HG03097 (cell line): ENCODE measurements around the gene MCC.

Experiments
- ATAC-seq: cut with Tn5 transposase; IDR thresholded peaks from one replicate; pipeline ENCODE4 v1.9.1; 2021; ENCODE audit not compliant: unreplicated experiment, low FRiP score

MCC gene

DNA sequence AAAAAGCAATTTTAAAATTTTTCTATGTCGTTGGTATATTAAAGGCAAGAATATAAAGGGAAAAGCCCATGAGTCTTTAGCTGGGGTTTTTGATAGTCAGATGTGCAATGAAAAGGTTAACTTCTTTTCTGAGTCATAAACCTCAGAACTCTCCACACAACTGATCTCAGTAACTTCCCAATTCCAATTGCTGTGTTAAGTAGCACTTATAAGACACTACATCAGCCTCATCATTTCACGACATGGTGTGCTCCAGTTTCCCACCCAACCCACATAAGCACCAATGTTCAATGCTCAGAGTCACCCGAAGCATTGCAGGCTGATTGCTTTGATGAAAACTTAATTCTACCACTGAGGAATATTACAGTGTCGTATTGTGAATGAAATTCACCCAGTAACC, 209.3 kb downstream of the MCC start:
- ATAC-seq, result no peak

DNA sequence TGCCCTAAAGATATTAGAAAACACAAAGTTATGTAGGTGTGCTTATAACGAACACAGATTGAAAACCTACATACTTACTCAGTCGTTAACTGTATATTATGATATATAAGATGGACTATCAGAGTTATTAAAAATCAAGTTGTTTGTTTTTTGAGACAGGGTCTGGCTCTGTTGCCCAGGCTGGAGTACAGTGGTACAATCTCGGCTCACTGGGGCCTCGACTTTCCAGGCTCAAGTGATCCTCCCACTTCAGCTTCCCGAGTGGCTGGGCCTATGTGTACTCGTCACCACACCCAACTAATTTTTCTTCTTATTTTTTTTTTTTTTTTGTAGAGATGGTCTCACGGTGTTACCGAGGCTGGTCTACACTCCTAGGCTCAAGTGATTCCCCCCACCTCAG, 211.8 kb downstream of the MCC start:
- ATAC-seq, result no peak

DNA sequence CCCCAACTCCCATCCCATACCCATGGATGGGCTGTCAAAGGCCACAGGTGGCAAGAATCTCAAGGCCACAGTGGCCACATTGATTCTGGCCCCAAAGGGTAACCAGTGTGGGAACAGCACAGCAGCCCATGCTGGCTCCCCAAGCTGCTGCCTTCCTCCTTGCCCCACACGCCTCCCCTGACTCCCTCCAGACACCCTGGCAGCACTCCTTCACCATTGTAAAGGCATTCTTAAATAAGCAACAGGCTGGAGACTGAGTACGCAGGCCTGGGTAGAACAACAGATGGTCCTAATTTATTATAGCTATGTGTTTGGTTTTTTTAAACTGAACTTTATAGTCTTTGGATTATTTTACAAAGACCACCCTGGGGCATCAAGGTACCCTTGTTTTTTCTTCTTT, 212.3 kb downstream of the MCC start:
- ATAC-seq, result no peak

DNA sequence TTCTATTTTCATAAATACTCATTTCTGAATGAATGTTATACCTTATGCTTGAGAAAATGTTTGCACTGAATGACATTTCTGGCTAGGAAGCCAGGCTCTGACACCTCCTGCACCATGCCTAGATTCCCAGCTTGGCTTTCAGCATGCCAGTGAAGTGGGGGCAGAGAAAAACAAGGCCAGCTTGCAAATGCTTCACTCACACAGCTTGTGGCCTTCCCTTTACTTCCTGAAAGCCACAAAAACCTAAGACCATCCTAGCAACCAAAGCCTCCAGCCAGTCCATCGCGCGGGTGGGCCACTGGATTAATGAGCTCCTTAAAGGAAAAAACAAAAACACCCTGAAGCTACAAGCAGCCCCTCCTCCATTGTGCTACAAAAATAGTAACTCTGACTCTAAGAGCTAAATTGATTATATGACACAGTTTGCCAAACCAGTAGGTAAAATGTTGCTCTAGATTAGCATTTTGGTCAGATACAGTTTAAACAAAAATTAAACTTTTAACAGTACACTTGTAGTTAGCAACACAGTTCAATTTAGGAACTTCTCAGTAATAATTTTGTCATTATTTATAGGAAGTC, 213.3 kb downstream of the MCC start:
- no peak for ATAC-seq

DNA sequence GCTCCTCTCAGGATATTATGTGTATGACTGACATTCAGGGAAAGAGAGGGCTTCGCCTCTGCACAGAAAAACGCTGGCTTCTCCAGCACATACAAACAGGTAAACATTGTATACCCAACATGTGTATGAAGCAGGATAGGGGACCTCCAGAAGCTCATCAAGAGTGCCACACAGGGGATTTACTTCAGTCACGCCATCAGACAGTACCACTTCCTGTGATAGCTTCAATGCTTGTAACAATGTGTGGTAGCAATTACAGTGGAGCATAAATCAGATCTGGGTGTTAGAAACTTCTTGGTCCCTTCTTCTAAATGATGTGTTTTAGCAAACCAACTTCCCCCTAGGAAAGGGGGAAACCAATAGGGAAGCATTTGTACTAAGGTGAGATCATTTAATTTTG, 214.3 kb downstream of the MCC start:
- peak; percentile 62 for ATAC-seq

DNA sequence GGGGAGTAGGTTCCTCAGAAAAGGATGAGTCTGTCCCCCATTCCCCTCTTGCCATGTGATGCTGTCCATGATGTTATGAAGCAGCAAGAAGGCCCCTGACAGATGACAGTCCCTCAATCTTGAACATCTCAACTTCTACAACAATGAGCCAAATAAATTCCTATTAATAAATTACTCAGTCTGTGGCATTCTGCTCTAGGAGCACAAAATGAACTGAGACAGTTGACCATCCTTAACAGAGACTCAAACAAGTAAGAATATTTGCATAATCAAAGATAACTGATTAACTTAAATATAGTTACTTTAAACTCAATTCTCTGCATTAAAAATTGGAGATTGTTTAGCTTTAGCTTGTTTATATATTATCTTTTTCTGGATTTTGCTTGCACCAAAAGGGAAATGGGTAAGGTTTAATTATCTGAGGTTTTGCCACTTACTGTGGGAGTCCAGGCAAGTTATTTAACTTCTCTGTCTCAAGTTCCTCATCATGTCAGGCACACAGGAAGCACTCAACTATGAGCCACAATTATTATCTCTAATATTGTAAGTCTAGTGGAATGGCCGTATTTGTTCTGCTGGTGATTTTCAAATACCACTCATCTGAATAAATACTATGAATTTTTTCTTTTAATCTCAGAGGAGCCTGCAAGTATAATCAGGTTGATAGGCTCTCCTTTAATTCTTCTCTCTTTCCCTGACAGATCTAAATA, 216.4 kb downstream of the MCC start:
- no peak for ATAC-seq

DNA sequence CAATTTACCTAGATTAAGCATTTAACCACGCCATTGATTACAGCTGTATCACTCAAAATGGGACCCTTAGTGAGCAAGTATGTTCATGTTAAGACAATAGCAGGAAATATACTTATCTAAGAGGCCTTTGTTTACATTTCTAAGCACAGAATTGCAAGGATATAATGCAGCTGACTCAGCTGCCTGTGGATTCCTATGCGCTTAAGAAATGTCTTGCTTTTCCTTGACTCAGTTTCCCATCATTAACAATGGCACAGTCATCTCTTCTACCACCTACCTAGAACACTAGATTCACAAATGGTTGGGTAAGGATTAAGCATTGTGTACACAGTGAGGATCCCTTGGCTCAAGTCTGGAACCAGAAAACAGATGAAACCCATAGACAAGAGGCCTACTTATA, 217.2 kb downstream of the MCC start:
- no peak for ATAC-seq

DNA sequence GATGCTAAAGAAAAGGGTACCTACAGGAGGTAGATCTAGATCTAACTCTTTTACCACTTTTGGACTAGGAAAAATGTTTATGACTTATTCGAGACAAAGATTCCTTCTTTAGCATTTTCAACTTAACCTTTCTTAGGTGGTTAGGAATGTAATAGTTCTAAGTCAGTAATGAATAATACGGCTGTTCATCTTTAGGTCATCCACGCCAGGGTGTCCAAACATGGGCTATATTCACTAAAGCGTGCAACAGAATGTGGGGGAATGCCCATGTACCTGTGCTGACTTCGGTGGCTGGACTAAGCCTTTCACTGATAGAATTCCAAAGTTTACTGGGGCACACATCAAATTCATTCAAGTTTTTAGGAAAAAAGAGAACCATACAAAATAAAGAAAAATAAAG, 218.2 kb downstream of the MCC start:
- ATAC-seq, result no peak

DNA sequence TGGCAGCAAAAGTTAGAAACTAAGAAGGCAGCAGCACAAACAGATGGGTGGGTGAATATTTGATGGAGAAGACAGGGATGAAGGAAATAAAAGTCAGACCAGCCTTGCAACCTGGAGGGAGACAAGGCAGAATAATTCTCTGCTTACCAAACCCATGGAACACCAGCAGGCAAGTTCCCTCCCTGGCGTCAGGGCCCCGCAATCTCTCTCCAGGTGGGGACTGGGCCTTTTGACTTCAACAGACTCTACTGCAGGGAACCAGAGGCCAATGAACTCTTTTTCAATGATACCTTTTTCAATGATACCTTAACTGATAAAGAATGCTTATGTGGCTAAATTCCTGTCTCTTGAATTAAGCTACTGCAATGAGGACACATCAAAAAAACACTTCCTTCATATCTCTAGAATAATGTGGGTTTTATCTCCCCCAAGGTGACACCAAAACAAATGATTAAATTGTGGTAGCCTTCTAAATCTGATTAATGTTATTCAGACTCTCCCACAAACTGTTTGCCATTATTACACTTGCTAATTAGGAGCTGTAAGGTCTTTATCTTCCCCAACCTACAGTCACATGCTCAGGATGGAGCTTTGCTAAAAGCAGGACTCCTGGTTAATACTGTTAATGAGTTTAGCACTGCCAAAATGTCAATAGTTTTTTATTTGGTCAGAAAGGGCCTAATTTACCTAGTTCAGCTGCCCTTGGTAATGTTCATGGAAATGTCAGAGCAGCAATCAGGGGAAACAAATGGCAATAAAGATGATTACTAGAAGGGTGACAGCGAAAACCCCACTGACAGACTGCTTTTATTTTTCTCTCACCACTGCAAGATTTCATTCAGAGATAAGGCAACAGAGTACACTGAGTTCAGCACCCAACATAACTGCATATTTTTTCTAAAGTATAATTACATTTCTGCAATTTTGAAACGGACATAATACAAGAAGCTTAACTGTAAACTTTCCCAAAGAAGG, 218.9 kb downstream of the MCC start:
- no peak for ATAC-seq

DNA sequence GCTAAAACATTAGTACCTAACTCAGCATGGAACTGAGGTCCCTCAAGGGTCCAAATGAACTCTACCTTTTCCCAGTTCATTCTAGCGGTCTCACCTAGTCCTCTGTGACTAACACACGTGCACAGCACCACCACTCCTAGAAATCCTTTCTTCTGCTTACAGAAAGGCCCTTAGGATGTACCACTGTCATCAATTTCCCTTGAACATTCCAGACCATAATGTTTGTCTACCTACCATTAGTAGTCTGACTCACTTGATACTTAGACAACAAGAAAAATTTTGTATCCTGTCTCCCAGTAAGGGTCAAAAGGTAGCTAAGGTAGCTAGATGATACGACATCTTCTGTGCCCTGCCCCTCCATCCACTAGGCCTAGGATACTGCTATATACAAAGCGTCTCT, 220.0 kb downstream of the MCC start:
- ATAC-seq, result no peak

DNA sequence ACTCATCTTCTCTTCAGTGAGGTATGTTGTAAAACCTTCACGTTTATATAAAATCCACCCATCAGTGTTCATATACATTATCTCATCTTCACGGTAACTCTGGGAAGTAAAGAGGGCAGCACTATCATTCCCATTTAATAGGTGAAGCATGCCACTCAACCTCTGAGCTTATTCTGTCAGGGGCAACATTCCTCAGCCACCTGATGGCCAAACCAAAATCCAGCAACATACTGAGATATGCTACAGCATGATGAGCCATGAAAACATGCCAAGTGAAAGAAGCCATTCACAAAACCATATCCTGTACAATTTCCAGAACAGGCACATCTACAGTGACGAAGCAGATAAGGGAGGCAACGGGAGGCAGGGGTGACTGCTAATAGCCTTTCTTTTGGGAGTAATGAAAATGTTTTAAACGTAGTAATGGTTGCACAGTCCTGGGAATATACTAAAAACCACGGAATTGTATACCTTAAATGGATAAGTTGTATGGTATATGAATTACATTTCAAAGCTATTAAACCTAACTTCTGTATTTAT, 220.8 kb downstream of the MCC start:
- ATAC-seq, result no peak

DNA sequence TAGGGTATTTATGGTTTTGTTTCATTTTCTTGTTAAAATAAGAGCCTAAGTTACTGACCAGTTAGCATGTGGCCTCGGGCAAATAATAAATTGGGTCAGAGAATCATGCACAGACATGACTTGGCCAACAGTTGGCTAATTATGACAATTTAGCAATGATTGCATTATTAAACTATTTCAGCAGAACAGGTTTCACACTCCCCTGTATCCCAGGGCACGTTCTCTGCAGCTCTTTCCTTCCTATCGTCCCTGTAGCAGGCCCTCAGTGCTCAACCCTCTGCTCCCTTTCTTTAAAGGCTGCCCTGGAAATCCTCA, 221.4 kb downstream of the MCC start:
- no peak for ATAC-seq

DNA sequence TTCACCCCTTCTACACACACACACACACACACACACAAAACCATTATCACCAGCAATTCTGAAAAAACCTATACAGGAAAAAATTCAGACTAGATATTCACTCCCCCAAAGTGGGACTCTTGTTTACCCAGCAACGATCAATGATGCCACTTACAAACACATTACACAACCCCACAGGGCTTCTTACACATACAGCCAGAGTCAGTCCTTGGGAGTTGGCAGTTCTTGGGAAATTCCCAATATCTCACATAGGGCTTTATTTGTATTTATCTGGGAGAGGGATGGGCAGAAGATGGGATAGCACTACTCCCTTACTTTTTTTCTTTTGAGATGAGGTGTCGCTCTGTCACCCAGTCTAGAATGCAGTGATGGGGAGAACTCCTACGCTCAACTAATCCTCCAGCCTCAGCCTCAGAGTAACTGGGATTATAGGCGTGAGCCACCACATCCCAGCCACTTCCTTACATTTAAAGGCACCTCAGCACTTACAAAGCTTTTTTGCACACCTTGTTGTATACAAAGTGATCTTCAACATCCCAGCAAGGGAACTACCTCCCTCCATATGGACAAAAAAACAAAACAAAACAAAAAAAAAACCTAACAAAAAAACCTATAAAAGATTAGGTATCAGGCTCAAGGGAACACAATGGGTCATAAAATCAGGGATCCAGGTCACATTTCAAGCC, 221.9 kb downstream of the MCC start:
- ATAC-seq, result no peak

DNA sequence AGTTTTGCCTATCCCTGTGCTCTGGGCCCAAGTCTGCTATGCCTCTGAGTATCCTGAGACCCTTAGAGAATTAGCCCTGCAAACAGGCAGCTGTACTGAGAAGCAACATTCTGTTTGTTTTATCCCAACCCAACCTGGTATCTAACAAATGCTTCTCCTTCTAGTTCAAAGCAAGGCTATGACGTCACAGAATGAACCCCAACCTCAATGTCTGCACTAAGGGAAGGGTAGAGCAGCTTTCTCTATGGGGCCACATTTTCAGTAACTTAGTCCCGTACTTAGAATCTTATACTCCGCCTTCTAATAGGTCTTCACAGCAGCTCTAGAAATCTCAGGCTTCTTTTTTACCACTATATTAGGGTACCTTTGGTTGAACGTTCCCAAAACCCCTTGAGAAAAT, 223.1 kb downstream of the MCC start:
- ATAC-seq, result no peak

DNA sequence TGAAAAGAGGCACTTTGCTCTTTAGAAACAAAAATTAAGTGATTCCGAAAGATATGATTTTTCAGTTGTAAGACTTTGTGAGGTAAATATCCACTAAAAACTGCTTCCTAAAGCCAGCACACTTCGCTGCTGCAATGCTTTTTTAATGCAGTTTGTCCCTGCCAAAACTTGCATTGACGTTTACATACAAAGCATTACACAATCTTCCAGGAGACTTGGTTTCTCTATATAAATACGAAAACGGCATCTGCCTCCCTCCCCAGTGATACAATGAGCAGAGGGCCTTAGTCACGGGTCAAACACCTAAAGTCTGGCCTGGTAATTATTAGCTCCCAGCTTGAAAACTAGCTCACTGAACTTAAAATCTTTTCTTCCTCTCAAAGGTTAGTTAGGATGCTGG, 224.2 kb downstream of the MCC start:
- no peak for ATAC-seq

DNA sequence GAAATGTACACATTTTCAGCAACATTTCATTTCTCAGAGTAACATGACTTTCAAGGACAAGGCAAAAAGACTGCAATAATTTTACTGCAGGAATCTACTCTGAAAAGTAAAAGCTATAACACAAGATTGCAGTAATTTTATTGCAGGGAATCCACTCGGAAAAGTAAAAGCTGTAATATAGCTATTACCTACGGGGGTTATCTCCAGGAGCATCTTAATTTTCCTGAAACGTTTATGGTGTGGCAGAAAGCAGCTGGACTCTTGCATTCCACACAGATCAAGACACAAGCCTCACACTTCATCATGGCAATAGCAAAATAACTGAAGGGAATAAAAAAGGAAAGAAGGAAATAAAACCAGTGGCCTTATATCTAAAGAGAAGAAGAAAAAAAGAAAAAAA, 224.7 kb downstream of the MCC start:
- no peak for ATAC-seq

DNA sequence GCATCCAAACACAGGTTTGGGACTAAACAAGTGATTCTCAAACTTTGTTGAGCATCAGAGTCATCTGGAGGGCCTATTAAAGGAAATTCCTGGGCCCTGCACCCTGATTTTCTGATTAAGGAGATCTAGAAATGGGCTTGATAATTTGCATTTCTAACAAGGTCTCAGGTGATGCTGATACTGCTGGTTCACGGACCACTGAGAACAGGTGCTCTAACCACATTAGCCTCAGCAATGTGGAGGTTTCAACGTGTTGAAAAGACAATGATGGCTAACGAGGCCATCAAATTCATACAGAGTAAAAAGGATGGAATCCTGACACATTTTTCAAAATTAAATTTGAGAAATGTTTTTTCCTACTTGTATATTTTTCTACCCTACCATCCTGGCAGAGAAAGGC, 225.6 kb downstream of the MCC start:
- no peak for ATAC-seq

DNA sequence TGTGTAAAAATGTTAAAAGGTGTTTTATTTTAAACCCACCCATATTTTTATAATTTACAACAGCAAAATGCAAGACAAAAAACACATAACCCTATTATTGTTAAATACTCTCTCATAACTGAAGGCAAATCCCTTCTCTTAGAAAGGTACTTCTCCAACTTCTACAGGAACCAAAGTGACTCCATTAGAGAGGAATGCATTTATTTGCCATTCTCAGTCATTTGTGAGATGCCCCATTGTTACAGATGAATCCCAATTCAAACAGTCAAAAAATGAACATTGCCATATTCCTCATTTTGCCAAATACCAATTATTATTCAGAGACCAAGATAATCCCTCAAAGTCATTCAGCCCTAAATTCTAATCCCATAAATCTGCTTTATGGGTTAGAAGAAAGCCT, 229.2 kb downstream of the MCC start:
- no peak for ATAC-seq

DNA sequence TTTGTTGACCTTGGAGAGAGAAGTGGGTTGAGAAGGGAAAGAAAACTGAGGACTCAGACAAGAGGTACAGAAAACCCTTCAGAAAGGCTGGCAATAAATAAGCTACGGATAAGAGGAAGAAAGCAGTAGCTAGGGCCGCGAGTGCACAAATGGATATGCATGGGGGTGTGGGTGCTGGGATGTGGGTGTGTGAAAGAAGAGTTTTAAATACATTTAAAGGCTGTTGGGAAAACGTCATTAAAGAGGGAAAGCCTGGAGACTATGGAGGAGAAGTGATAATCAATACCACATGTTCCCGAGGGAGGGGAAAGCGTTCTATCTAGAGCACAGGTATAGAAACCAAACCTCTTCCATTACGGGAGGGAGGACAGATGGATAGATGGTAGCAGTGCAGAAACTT, 230.7 kb downstream of the MCC start:
- no peak for ATAC-seq

DNA sequence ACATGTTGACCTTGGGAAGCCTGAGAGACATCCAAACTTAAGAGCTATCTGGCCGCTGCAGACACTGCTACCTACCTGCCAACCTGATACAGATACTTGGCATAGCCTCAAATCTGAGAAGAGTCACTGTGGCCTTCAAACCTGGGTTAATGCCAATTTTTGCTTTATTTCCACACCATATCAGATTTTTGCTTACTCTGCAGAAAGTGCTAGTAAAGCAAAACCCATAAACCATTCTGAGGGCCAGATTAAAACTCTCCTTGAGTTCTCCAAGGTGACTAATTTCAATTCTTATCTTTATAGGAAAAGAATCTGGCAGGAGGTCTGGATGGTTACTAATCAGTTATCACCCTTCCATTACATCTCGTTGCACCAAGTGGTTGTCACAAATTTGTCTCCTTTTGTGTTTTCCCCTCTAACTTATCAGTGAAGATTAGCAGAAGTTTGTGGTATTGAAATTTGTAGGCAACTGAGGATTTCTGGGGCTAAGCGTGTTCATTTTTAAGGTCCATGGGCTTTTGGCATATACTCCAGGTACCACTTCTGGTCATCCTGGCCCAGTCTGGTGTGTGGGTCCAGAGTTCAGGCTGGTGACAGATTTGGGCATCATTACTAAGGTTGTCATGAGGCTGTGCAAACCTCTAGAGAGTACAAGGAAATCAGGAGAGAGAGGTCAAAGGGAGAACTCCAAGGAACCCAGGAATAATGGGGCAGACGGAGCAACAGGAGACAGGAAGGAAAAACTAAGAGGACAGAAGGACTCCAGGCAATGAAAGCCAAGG, 231.4 kb downstream of the MCC start:
- ATAC-seq, result no peak
